A549 (cell line): ENCODE measurements around the gene ABL1.

Experiments
- CTCF ChIP-seq: fragments of >200 bp; sonication (Bioruptor Twin); formaldehyde crosslinking; IDR thresholded peaks from 3 replicates; pipeline ENCODE4 v1.5.1; 2016
- POLR2A ChIP-seq: IDR thresholded peaks from 2 replicates; pipeline ENCODE4 v1.6.1; 2012; ENCODE audit warnings: mild to moderate bottlenecking, low read length

- TF ChIP-seq CTCF: no peak
- TF ChIP-seq POLR2A: no peak
Observed at GRCh38 chr9:130908878-130909355, 73.9 kb downstream of the ABL1 start.
